K562 (cell line): ENCODE measurements around the gene LRP1-AS. TPM values are rescaled to one million over a fixed set of nuclear protein-coding genes. Genes with fewer than 3 reads are reported as not detected.
A peak's percentile ranks its signal among the peaks of the same experiment; 100 is the strongest.

Experiments used
- ATF7 ChIP-seq: fragments of 450-650 bp; IDR thresholded peaks from 2 replicates; pipeline ENCODE4 v1.7.1; 2014; ENCODE audit warnings: mild to moderate bottlenecking, moderate library complexity
- ELF1 ChIP-seq: fragments of 200-800 bp; sonication (Bioruptor generic); IDR thresholded peaks from 2 replicates; pipeline ENCODE4 v1.6.1; 2016; ENCODE audit warnings: missing genetic modification characterization, missing compliant biosample characterization
- GABPA ChIP-seq: fragments of 200-800 bp; sonication (Bioruptor generic); conservative IDR thresholded peaks from 2 replicates; pipeline ENCODE4 v1.6.1; 2016; ENCODE audit warnings: low read depth, missing genetic modification characterization, missing compliant biosample characterization
- KAT7 ChIP-seq: sonication (generic); formaldehyde crosslinking; IDR thresholded peaks from 2 replicates; pipeline ENCODE4 v1.8.0; 2022; ENCODE audit warnings: missing genetic modification reagents, mild to moderate bottlenecking, borderline replicate concordance
- LARP7 ChIP-seq: fragments of 450-650 bp; IDR thresholded peaks from 2 replicates; pipeline ENCODE4 v1.6.1; 2016
- LEF1 ChIP-seq: fragments of 450-650 bp; IDR thresholded peaks from 2 replicates; pipeline ENCODE4 v1.6.1; 2016; ENCODE audit warnings: mild to moderate bottlenecking
- SMARCA4 ChIP-seq: fragments of 450-650 bp; IDR thresholded peaks from 2 replicates; pipeline ENCODE4 v1.6.1; 2016
- SPI1 ChIP-seq: IDR thresholded peaks from 2 replicates; pipeline ENCODE4 v1.6.1; 2011; ENCODE audit warnings: low read depth, low read length, control low read depth, borderline replicate concordance
- TAF1 ChIP-seq: IDR thresholded peaks from 2 replicates; pipeline ENCODE4 v1.6.1; 2011; ENCODE audit warnings: mild to moderate bottlenecking, low read length, moderate library complexity; ENCODE audit not compliant: insufficient read depth, control insufficient read depth, severe bottlenecking; ENCODE audit errors: extremely low read depth
- TEAD4 ChIP-seq, 2 experiments: sonication (generic) in 1 of 2; formaldehyde crosslinking in 1 of 2; IDR thresholded peaks; 2 replicates each; pipeline versions ENCODE4 v1.6.1 to v1.8.0; 2012 to 2022; ENCODE audit warnings: borderline replicate concordance in 1 of 2, inconsistent platforms in 1 of 2, low read length in 1 of 2, mild to moderate bottlenecking in 1 of 2, missing genetic modification reagents in 1 of 2
- TGIF2 ChIP-seq: sonication (generic); formaldehyde crosslinking; IDR thresholded peaks from 2 replicates; pipeline ENCODE4 v1.8.1; 2022; ENCODE audit warnings: mild to moderate bottlenecking, missing genetic modification reagents, moderate library complexity
- UBTF ChIP-seq, 2 experiments: IDR thresholded peaks; 2 replicates each; pipeline ENCODE4 v1.6.1; 2012; ENCODE audit warnings: improper control_type of control experiment in 2 of 2, low read depth in 2 of 2, low read length in 2 of 2, borderline replicate concordance in 1 of 2
- ZNF3 ChIP-seq: fragments of 250-450 bp; sonication (Bioruptor Pico); IDR thresholded peaks from 2 replicates; pipeline ENCODE4 v1.5.0; 2021; ENCODE audit warnings: mild to moderate bottlenecking, moderate library complexity
- ZNF589 ChIP-seq: fragments of 200-800 bp; sonication (Bioruptor generic); IDR thresholded peaks from 2 replicates; pipeline ENCODE4 v1.6.1; 2016; ENCODE audit warnings: low read depth, missing genetic modification characterization, missing compliant biosample characterization
- ZNF699 ChIP-seq: fragments of 250-450 bp; sonication (Bioruptor Pico); IDR thresholded peaks from 2 replicates; pipeline ENCODE4 v1.8.0; 2021; ENCODE audit warnings: mild to moderate bottlenecking, moderate library complexity; ENCODE audit not compliant: insufficient replicate concordance
- polyA plus RNA-seq, 8 experiments: library from polyadenylated mRNA; depleted of rRNA in 4 of 8; stranded (reverse) in 5 of 8; unstranded in 3 of 8; fragments of >200 nt; fragmentation: Nextera tagmentation in 2 of 8; fragmentation: Illumina TruSeq in 1 of 8; extraction: Ambion mirVana in 2 of 8; extraction: Trizol in 1 of 8; gene quantifications; 2 replicates each; pipeline versions ENCODE4 v1.2.1 to v1.2.3, GENCODE V29; 2011 to 2014; ENCODE audit warnings: inconsistent platforms in 1 of 8, missing spikeins in 1 of 8
- total RNA-seq, 7 experiments: library from RNA; depleted of rRNA in 6 of 7; stranded (reverse); fragments of >200 nt in 6 of 7; fragmentation: Illumina TruSeq in 2 of 7; extraction: Trizol in 2 of 7; gene quantifications; 2 replicates each; pipeline versions ENCODE4 v1.2.1 to v1.2.3, GENCODE V29; 2011 to 2021; ENCODE audit warnings: low replicate concordance in 1 of 7
- TF ChIP-seq, protein P1 (sequence below), 2 experiments: IDR thresholded peaks; 2 replicates each; pipeline ENCODE4 v1.6.1; 2011; ENCODE audit warnings: borderline replicate concordance in 1 of 2, control low read depth in 1 of 2, low read depth in 1 of 2, low read length in 1 of 2, mild to moderate bottlenecking in 1 of 2, mixed read lengths in 1 of 2, moderate library complexity in 1 of 2; ENCODE audit not compliant: insufficient read depth in 1 of 2, insufficient read length in 1 of 2, poor library complexity in 1 of 2, severe bottlenecking in 1 of 2; ENCODE audit errors: extremely low read depth in 1 of 2
- TF ChIP-seq, protein P2 (sequence below): fragments of 450-650 bp; IDR thresholded peaks from 2 replicates; pipeline ENCODE4 v1.7.1; 2018; ENCODE audit warnings: mild to moderate bottlenecking, low read depth; ENCODE audit not compliant: partially characterized antibody
- TF ChIP-seq, protein P3 (sequence below): fragments of 450-650 bp; formaldehyde crosslinking; IDR thresholded peaks from 2 replicates; pipeline ENCODE4 v1.4.0; 2020; ENCODE audit warnings: mild to moderate bottlenecking, moderate library complexity

LRP1-AS gene
- total and polyA plus RNA-seq, 9 of the 15 experiments (the other 6 are each of a cell fraction or from before 2014, with no cell fraction given): not detected

GRCh38 chr12:57111031-57111734 lies 36.2 kb downstream of the LRP1-AS start, which contains the start of gene STAT6 (continued):
- TF ChIP-seq, protein P1, sequence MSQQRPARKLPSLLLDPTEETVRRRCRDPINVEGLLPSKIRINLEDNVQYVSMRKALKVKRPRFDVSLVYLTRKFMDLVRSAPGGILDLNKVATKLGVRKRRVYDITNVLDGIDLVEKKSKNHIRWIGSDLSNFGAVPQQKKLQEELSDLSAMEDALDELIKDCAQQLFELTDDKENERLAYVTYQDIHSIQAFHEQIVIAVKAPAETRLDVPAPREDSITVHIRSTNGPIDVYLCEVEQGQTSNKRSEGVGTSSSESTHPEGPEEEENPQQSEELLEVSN (IDR thresholded peaks at IDR 0.05; ENCODE audit: borderline replicate concordance in 1 of 2, extremely low read depth in 1 of 2, insufficient read depth in 1 of 2, insufficient read length in 1 of 2, low read depth in 1 of 2, low read length in 1 of 2, poor library complexity in 1 of 2, severe bottlenecking in 1 of 2): no peak
- TF ChIP-seq, protein P2, sequence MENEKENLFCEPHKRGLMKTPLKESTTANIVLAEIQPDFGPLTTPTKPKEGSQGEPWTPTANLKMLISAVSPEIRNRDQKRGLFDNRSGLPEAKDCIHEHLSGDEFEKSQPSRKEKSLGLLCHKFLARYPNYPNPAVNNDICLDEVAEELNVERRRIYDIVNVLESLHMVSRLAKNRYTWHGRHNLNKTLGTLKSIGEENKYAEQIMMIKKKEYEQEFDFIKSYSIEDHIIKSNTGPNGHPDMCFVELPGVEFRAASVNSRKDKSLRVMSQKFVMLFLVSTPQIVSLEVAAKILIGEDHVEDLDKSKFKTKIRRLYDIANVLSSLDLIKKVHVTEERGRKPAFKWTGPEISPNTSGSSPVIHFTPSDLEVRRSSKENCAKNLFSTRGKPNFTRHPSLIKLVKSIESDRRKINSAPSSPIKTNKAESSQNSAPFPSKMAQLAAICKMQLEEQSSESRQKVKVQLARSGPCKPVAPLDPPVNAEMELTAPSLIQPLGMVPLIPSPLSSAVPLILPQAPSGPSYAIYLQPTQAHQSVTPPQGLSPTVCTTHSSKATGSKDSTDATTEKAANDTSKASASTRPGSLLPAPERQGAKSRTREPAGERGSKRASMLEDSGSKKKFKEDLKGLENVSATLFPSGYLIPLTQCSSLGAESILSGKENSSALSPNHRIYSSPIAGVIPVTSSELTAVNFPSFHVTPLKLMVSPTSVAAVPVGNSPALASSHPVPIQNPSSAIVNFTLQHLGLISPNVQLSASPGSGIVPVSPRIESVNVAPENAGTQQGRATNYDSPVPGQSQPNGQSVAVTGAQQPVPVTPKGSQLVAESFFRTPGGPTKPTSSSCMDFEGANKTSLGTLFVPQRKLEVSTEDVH: peak; percentile 44
- peak; percentile 59 for TF ChIP-seq TAF1
- TF ChIP-seq UBTF (IDR thresholded peaks at IDR 0.05; ENCODE audit: borderline replicate concordance in 1 of 2, low read depth in 2 of 2, low read length in 2 of 2): no peak
- TF ChIP-seq ZNF699 (CRISPR knock-in tag): no peak
- TF ChIP-seq GABPA (tag): peak; percentile 70
- TF ChIP-seq, protein P3, sequence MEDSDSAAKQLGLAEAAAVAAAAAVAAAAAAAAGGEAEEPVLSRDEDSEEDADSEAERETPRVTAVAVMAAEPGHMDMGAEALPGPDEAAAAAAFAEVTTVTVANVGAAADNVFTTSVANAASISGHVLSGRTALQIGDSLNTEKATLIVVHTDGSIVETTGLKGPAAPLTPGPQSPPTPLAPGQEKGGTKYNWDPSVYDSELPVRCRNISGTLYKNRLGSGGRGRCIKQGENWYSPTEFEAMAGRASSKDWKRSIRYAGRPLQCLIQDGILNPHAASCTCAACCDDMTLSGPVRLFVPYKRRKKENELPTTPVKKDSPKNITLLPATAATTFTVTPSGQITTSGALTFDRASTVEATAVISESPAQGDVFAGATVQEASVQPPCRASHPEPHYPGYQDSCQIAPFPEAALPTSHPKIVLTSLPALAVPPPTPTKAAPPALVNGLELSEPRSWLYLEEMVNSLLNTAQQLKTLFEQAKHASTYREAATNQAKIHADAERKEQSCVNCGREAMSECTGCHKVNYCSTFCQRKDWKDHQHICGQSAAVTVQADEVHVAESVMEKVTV (CRISPR knock-in tag): 0 out of 2 replicates have a peak, but pooled peaks have one; percentile 18
- no peak; the same call in 1 of the 2 replicates for TF ChIP-seq TEAD4 (IDR thresholded peaks at IDR 0.05; ENCODE audit: low read length)
- TF ChIP-seq TEAD4 (CRISPR knock-in tag; IDR thresholded peaks at IDR 0.05; ENCODE audit: borderline replicate concordance): no peak
- TF ChIP-seq ELF1 (tag): peak; percentile 57
- TF ChIP-seq ZNF3: no peak
- TF ChIP-seq TGIF2 (CRISPR knock-in tag): no peak
- TF ChIP-seq LARP7: peak; percentile 66
- TF ChIP-seq SPI1: peak; percentile 25; the same call in 1 of the 2 replicates
- TF ChIP-seq KAT7 (CRISPR knock-in tag): peak; percentile 74; the same call in 1 of the 2 replicates
- TF ChIP-seq SMARCA4: peak; percentile 77; the same call in 1 of the 2 replicates
- peak; percentile 28; the same call in 1 of the 2 replicates for TF ChIP-seq ATF7
- TF ChIP-seq LEF1: peak; percentile 39; the same call in 1 of the 2 replicates
- peak; percentile 61; the same call in 1 of the 2 replicates for TF ChIP-seq ZNF589
